DND-41 (cell line): ENCODE data around the gene CSNK1G2.

Experiments used
- ATAC-seq: fragments of 200-7000 bp; cut with Tn5 transposase; 3 replicates; pipeline ENCODE4 v1.9.1; 2021; ENCODE audit warnings: low read depth; ENCODE audit not compliant: insufficient read depth
- DNase-seq: peaks from one replicate; pipeline ENCODE4 v3.0.0-alpha.2; 2020
- H2AFZ ChIP-seq: 2 replicates; pipeline ENCODE4 v1.6.0; 2012; ENCODE audit warnings: low read depth, low read length
- H3K27ac ChIP-seq: 2 replicates; pipeline ENCODE4 v1.5.1; 2012; ENCODE audit warnings: low read length, inconsistent platforms
- H3K27me3 ChIP-seq: fragments of 200-600 bp; sonication (generic); 2 replicates; pipeline ENCODE4 v1.6.0; 2012; ENCODE audit warnings: low read length, mild to moderate bottlenecking, inconsistent platforms; ENCODE audit not compliant: insufficient read depth, poor library complexity
- H3K36me3 ChIP-seq: 2 replicates; pipeline ENCODE4 v1.5.1; 2012; ENCODE audit warnings: low read length, inconsistent platforms; ENCODE audit not compliant: insufficient read depth
- H3K4me1 ChIP-seq: 2 replicates; pipeline ENCODE4 v1.5.1; 2012; ENCODE audit warnings: mild to moderate bottlenecking, low read length; ENCODE audit not compliant: insufficient read depth
- H3K4me2 ChIP-seq: 2 replicates; pipeline ENCODE4 v1.6.0; 2012; ENCODE audit warnings: mild to moderate bottlenecking, moderate library complexity, low read length, inconsistent platforms; ENCODE audit not compliant: insufficient read depth
- H3K4me3 ChIP-seq, 2 experiments: fragments of 200-600 bp in 1 of 2; shearing (Covaris generic) in 1 of 2; 2 replicates each; pipeline ENCODE4 v1.5.1; 2012 to 2016; ENCODE audit warnings: inconsistent platforms in 2 of 2, low read length in 2 of 2, mild to moderate bottlenecking in 2 of 2, low read depth in 1 of 2, moderate library complexity in 1 of 2
- H3K79me2 ChIP-seq: 2 replicates; pipeline ENCODE4 v1.6.0; 2012; ENCODE audit warnings: low read length, inconsistent platforms; ENCODE audit not compliant: insufficient read depth
- H3K9ac ChIP-seq: 2 replicates; pipeline ENCODE4 v1.6.0; 2012; ENCODE audit warnings: low read depth, mild to moderate bottlenecking, inconsistent platforms, low read length, moderate library complexity
- H3K9me3 ChIP-seq: 2 replicates; pipeline ENCODE4 v1.5.1; 2012; ENCODE audit warnings: low read length, moderate library complexity, mild to moderate bottlenecking, inconsistent platforms; ENCODE audit not compliant: insufficient read depth, severe bottlenecking
- H4K20me1 ChIP-seq: 2 replicates; pipeline ENCODE4 v1.6.0; 2012; ENCODE audit warnings: low read length; ENCODE audit not compliant: insufficient read depth
- EZH2 ChIP-seq: IDR thresholded peaks from 3 replicates; pipeline ENCODE4 v1.6.1; 2012; ENCODE audit warnings: borderline replicate concordance, low read depth, mild to moderate bottlenecking, moderate library complexity, low read length, inconsistent platforms; ENCODE audit not compliant: severe bottlenecking
- TF ChIP-seq, protein P1 (sequence below): IDR thresholded peaks from 2 replicates; pipeline ENCODE4 v1.5.1; 2012; ENCODE audit warnings: borderline replicate concordance, low read length, moderate library complexity, mild to moderate bottlenecking; ENCODE audit not compliant: poor library complexity, severe bottlenecking; ENCODE audit errors: extremely low read depth

Gene CSNK1G2

DNA sequence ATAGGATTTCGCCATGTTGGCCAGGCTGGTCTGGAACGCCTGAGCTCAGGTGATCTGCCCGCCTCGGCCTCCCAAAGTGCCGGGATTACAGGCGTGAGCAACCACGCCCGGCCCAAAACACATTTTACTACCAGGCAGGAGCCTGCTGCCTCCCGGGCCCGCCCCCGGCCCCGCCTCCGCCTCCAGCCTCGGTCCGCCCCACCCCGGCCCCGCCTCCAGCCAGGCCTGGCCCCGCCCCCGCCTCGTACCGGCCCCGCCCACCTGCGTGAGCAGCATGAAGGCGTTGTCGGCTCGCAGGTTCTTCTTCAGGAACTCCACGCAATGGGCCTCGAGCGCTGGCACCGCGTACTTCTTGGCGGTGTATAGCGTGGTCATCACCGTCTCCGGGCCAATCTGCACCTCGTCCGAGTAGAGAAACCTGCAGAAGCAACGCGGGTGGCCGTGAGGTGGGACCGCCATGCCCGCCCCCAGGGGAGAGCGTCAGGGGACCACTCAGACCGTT is 51.8 kb downstream of the CSNK1G2 start:
- Histone ChIP-seq H3K9me3 (no peaks in the 10 kb centered on the region), H4K20me1 (peaks cover 31% of the 10 kb centered on the region), H2AFZ (no peak overlapping the region), H3K36me3 (peaks cover 71% of the 10 kb centered on the region), H3K27ac (no peak overlapping the region), H3K9ac (no peak overlapping the region), H3K27me3 (no peaks in the 10 kb centered on the region), H3K4me2 (no peak overlapping the region), H3K79me2 (peaks cover 8% of the 10 kb centered on the region), H3K4me1 (no peaks in the 10 kb centered on the region), H3K4me3 (no peak overlapping the region)
- ATAC-seq (peak; percentile 47; the same call in 2 of the 3 replicates), DNase-seq (peak; percentile 37)
- TF ChIP-seq, protein P1, sequence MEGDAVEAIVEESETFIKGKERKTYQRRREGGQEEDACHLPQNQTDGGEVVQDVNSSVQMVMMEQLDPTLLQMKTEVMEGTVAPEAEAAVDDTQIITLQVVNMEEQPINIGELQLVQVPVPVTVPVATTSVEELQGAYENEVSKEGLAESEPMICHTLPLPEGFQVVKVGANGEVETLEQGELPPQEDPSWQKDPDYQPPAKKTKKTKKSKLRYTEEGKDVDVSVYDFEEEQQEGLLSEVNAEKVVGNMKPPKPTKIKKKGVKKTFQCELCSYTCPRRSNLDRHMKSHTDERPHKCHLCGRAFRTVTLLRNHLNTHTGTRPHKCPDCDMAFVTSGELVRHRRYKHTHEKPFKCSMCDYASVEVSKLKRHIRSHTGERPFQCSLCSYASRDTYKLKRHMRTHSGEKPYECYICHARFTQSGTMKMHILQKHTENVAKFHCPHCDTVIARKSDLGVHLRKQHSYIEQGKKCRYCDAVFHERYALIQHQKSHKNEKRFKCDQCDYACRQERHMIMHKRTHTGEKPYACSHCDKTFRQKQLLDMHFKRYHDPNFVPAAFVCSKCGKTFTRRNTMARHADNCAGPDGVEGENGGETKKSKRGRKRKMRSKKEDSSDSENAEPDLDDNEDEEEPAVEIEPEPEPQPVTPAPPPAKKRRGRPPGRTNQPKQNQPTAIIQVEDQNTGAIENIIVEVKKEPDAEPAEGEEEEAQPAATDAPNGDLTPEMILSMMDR: no peak
- TF ChIP-seq EZH2: no peak

DNA sequence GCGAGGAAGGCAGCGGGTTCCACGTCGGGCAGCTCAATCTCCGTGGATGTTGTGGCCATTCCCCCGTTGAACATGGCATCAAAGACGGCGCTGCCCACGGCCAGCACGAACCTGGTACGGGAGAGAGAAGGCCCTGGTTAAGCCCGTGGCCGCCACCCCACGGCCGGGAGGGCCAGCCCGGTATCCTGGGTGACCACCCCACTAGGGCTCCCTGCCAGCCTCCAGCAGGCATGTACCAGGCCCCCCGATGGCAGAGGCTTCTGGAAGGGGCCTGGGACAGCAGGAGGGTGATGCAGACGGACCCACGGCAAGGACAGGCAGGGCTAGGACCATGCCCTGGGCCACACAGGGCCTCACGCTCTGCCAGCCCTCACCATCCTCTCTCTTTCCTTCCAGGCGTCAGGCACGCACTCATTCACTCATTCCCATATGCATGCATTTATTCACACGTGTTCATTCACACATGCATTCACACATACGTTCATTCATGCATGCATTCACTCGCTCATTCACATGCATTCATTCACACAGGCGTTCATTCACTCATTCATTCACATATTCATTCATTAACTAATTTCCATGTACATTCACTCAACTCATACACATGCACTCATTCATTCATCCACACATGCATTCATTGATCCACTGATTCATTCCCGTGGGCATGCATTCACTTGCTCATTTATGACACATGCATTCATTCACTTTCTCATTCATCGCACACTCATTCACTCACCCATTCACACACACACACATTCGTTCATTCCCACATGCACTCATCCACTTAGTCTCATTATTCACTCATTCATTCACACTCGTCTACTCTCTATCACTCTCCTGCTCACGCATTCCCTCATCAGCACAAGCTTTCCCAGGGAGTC is 56.6 kb downstream of the CSNK1G2 start:
- Histone ChIP-seq H2AFZ (no peak overlapping the region), H3K79me2 (peaks cover 35% of the 10 kb centered on the region), H3K36me3 (peaks cover 70% of the 10 kb centered on the region), H4K20me1 (peaks cover 41% of the 10 kb centered on the region), H3K27ac (no peak overlapping the region), H3K4me3 (no peak overlapping the region), H3K9ac (no peak overlapping the region), H3K9me3 (no peaks in the 10 kb centered on the region), H3K27me3 (no peaks in the 10 kb centered on the region), H3K4me1 (no peaks in the 10 kb centered on the region), H3K4me2 (no peak overlapping the region)
- DNase-seq (no peak), ATAC-seq (no peak)
- TF ChIP-seq EZH2: no peak
- TF ChIP-seq, protein P1: no peak

GRCh38 chr19:1998712-1999708 is 58.0 kb downstream of the CSNK1G2 start:
- H3K27me3 ChIP-seq: no peaks in the 10 kb centered on the region
- no peak overlapping the region for H3K4me2 ChIP-seq
- H3K79me2 ChIP-seq: peaks cover 39% of the 10 kb centered on the region
- TF ChIP-seq, protein P1: no peak
- TF ChIP-seq EZH2: no peak
- H3K36me3 ChIP-seq: peaks cover 71% of the 10 kb centered on the region
- no peaks in the 10 kb centered on the region for H3K9me3 ChIP-seq
- no peak overlapping the region for H3K27ac ChIP-seq
- peaks cover 39% of the 10 kb centered on the region for H4K20me1 ChIP-seq
- no peak for ATAC-seq
- no peak overlapping the region for H2AFZ ChIP-seq
- H3K9ac ChIP-seq: no peak overlapping the region
- no peak for DNase-seq
- no peak overlapping the region for H3K4me3 ChIP-seq
- H3K4me1 ChIP-seq: no peaks in the 10 kb centered on the region
